ENCODE results near the gene CUL9. TPM values are rescaled to one million over a fixed set of nuclear protein-coding genes. Genes with fewer than 3 reads are reported as not detected.

CUL9 gene
- total RNA-seq, 1 experiment from 2014 or later: 15.2 TPM

- no peak overlapping the region for H4K5ac ChIP-seq (ENCODE audit: insufficient read length, low read depth, low read length)
- H3K18ac ChIP-seq (ENCODE audit: insufficient read length, low read depth, low read length): no peak overlapping the region
- H2AFZ ChIP-seq (ENCODE audit: low read length): no peak overlapping the region
- H3K23ac ChIP-seq (ENCODE audit: insufficient read length, low read depth, low read length): no peak overlapping the region
- Mint-ChIP-seq H3K4me1 (no peaks in the 10 kb centered on the region), H3K27ac (no peak overlapping the region), H3K36me3 (ENCODE audit: insufficient read depth in 1 of 3, low read depth in 3 of 3) (peaks cover 10 to 29% (median 29%) of the 10 kb centered on the region in 3 experiments; a peak in 6 of 7 replicates), H3K27me3 (ENCODE audit: low read depth) (no peaks in the 10 kb centered on the region), H3K4me3 (no peak overlapping the region), H3K9me3 (no peaks in the 10 kb centered on the region)
- H2BK5ac ChIP-seq (ENCODE audit: insufficient read length, low read length): no peak overlapping the region
- H3K27me3 ChIP-seq (ENCODE audit: insufficient read depth, low read length): no peaks in the 10 kb centered on the region
- H3K23me2 ChIP-seq (ENCODE audit: insufficient read length, low read depth, low read length, poor library complexity, severe bottlenecking): no peaks in the 10 kb centered on the region
- H3K79me2 ChIP-seq (ENCODE audit: insufficient read depth, low read length): no peaks in the 10 kb centered on the region
- no peak overlapping the region for H3T11ph ChIP-seq (ENCODE audit: low read length)
- no peak for TF ChIP-seq CTCF (conservative IDR thresholded peaks at IDR 0.05)
- H2BK15ac ChIP-seq (ENCODE audit: low read depth, low read length): no peak overlapping the region
- WGBS (ENCODE audit: extremely low coverage, insufficient read length, low lambda C conversion rate): no CpG with 5 or more reads among the region's 1 CpG
- no peaks in the 10 kb centered on the region for H3K9me3 ChIP-seq (ENCODE audit: control insufficient read depth, low read depth, low read length)
- H2BK12ac ChIP-seq (ENCODE audit: insufficient read length, low read depth, low read length): no peak overlapping the region
- H3K27ac ChIP-seq (ENCODE audit: insufficient read length, low read depth, low read length): no peak overlapping the region
- H3K4ac ChIP-seq (ENCODE audit: low read depth, low read length): no peak overlapping the region
- no peak overlapping the region for H4K91ac ChIP-seq (ENCODE audit: insufficient read length, low read depth, low read length)
- DNase-seq: no peak
- H3K14ac ChIP-seq (ENCODE audit: insufficient read depth, low read length): no peak overlapping the region
- H2AK5ac ChIP-seq (ENCODE audit: insufficient read length, low read length): no peak overlapping the region
- no peak overlapping the region for H2BK120ac ChIP-seq (ENCODE audit: low read depth, low read length, poor library complexity, severe bottlenecking)
- no peaks in the 10 kb centered on the region for H4K20me1 ChIP-seq (ENCODE audit: control insufficient read depth, insufficient read depth, insufficient read length)
- H2BK20ac ChIP-seq (ENCODE audit: low read depth, low read length, poor library complexity, severe bottlenecking): no peak overlapping the region
- no peak overlapping the region for H3K9ac ChIP-seq (ENCODE audit: extremely low read depth, insufficient read length, low read length)
- H4K8ac ChIP-seq (replicated peaks; ENCODE audit: insufficient read length, low read depth, low read length): no peak overlapping the region
- no peaks in the 10 kb centered on the region for H3K79me1 ChIP-seq (ENCODE audit: insufficient read depth, low read depth, low read length, poor library complexity, severe bottlenecking)
- no peaks in the 10 kb centered on the region for H3K4me1 ChIP-seq (ENCODE audit: insufficient read depth, low read length)
- H3K56ac ChIP-seq (ENCODE audit: insufficient read length, low read depth, low read length): no peak overlapping the region
- no peak overlapping the region for H3K4me2 ChIP-seq (ENCODE audit: insufficient read depth, insufficient read length, low read length)
Measured at GRCh38 chr6:43149265-43149664, 32.7 kb upstream of the CUL9 start.
